ENCODE data around the gene FHOD3.

The FHOD3 gene

DNA sequence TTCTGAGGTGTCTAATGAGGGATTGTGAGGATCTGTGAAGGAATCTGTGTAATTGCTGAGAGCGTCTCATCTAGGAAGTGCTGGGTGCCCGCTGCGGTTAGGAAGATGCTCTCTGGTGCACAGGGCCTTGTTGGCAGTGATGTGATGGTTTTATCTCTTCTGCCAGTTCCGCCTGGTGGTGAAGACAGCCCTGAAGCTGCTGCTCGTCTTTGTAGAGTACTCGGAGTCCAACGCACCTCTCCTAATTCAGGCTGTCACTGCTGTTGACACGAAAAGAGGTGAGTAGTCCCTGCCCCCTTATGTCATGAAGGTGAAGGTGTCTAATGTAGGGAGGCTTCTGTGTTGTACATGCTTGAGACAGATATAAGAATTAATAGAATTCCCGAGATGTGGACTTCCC lies 297.1 kb downstream of the FHOD3 start:
- no peak for DNase-seq (ENCODE audit: low read depth in 1 of 2, low spot score in 1 of 2)
- TF ChIP-seq, protein P1, sequence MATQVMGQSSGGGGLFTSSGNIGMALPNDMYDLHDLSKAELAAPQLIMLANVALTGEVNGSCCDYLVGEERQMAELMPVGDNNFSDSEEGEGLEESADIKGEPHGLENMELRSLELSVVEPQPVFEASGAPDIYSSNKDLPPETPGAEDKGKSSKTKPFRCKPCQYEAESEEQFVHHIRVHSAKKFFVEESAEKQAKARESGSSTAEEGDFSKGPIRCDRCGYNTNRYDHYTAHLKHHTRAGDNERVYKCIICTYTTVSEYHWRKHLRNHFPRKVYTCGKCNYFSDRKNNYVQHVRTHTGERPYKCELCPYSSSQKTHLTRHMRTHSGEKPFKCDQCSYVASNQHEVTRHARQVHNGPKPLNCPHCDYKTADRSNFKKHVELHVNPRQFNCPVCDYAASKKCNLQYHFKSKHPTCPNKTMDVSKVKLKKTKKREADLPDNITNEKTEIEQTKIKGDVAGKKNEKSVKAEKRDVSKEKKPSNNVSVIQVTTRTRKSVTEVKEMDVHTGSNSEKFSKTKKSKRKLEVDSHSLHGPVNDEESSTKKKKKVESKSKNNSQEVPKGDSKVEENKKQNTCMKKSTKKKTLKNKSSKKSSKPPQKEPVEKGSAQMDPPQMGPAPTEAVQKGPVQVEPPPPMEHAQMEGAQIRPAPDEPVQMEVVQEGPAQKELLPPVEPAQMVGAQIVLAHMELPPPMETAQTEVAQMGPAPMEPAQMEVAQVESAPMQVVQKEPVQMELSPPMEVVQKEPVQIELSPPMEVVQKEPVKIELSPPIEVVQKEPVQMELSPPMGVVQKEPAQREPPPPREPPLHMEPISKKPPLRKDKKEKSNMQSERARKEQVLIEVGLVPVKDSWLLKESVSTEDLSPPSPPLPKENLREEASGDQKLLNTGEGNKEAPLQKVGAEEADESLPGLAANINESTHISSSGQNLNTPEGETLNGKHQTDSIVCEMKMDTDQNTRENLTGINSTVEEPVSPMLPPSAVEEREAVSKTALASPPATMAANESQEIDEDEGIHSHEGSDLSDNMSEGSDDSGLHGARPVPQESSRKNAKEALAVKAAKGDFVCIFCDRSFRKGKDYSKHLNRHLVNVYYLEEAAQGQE (IDR thresholded peaks at IDR 0.05; ENCODE audit: insufficient replicate concordance, low read depth): no peak
- TF ChIP-seq, protein P2, sequence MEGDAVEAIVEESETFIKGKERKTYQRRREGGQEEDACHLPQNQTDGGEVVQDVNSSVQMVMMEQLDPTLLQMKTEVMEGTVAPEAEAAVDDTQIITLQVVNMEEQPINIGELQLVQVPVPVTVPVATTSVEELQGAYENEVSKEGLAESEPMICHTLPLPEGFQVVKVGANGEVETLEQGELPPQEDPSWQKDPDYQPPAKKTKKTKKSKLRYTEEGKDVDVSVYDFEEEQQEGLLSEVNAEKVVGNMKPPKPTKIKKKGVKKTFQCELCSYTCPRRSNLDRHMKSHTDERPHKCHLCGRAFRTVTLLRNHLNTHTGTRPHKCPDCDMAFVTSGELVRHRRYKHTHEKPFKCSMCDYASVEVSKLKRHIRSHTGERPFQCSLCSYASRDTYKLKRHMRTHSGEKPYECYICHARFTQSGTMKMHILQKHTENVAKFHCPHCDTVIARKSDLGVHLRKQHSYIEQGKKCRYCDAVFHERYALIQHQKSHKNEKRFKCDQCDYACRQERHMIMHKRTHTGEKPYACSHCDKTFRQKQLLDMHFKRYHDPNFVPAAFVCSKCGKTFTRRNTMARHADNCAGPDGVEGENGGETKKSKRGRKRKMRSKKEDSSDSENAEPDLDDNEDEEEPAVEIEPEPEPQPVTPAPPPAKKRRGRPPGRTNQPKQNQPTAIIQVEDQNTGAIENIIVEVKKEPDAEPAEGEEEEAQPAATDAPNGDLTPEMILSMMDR (IDR thresholded peaks at IDR 0.05; ENCODE audit: insufficient read depth, low read length): no peak
- TF ChIP-seq SPI1 (IDR thresholded peaks at IDR 0.05; ENCODE audit: borderline replicate concordance, low read depth) (no peak), POLR2AphosphoS5 (IDR thresholded peaks at IDR 0.05; ENCODE audit: low read depth) (no peak), GABPA (IDR thresholded peaks at IDR 0.05; ENCODE audit: low read depth) (no peak)
- H3K4me3 ChIP-seq (replicated peaks; ENCODE audit: insufficient read depth, low read length): no peak overlapping the region
- H3K27me3 ChIP-seq (ENCODE audit: insufficient read depth, poor library complexity, severe bottlenecking): peaks cover 2% of the 10 kb centered on the region
- H3K27ac ChIP-seq (replicated peaks): no peak overlapping the region

DNA sequence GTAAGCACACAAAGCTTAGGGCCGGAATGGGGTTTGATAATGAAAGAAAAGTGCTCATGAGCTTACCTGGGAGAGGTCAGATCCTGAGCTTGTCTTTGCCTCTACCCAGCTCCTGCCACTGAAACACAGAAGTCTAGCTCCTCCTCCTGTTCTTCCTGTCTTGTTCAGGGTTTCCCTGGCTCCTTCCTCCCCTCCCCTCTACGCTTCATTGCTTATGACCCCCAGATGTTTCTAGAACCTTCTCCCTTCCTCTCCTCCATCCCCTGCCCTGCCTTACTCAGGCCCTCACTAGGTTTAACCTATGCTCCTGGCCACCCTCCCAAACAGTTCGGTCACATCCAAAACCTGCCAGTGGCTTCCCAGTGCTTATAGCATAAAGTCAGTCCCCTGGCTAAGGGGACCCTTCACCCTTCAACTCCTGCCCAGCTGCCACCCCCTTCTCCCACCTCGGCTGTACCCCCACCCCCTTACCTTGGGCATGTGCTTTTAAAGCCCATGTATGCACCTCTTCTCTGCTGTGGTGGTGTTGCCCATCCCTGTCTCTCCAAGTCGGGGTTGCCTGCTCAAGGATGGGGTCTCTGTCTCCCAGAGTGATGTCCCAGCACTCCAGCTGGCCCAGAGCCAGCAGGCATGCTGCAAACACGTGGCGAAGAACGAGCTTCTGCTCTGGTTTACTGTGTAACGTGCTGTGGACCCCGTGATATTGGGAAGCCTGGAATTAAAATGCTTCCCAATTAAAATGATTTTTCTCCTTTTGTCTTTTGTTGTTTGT lies 297.7 kb downstream of the FHOD3 start:
- peaks cover 2% of the 10 kb centered on the region for H3K27me3 ChIP-seq (ENCODE audit: insufficient read depth, poor library complexity, severe bottlenecking)
- no peak overlapping the region for H3K4me3 ChIP-seq (replicated peaks; ENCODE audit: insufficient read depth, low read length)

DNA sequence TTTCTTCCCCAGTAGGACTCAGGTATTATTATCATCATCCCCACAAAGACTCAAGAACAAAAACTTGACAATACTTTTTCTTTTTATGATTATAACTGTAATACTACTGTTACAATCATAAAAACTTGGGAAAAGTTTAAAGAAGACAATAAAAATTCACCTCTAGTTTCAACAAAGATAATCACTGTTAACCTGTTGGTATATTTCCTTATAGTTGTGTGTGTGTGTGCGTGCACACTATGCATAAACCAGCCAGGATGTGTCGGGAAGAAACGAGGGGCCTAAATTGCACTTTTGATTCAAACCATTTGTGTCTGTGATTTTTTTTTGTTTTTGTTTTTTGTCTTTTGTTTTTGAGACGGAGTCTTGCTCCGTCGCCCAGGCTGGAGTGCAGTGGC lies 298.3 kb downstream of the FHOD3 start:
- Histone ChIP-seq H3K27me3 (ENCODE audit: insufficient read depth, poor library complexity, severe bottlenecking) (peaks cover 2% of the 10 kb centered on the region), H3K27ac (replicated peaks) (no peak overlapping the region), H3K4me3 (replicated peaks; ENCODE audit: insufficient read depth, low read length) (no peak overlapping the region)
- TF ChIP-seq, protein P2 (IDR thresholded peaks at IDR 0.05; ENCODE audit: insufficient read depth, low read length): no peak
- TF ChIP-seq, protein P1 (IDR thresholded peaks at IDR 0.05; ENCODE audit: insufficient replicate concordance, low read depth): no peak
- TF ChIP-seq SPI1 (IDR thresholded peaks at IDR 0.05; ENCODE audit: borderline replicate concordance, low read depth): no peak
- no peak for TF ChIP-seq GABPA (IDR thresholded peaks at IDR 0.05; ENCODE audit: low read depth)
- no peak for TF ChIP-seq POLR2AphosphoS5 (IDR thresholded peaks at IDR 0.05; ENCODE audit: low read depth)
- no peak for DNase-seq (ENCODE audit: low read depth in 1 of 2, low spot score in 1 of 2)

More for the DNA sequence above, 297.7 kb downstream of the FHOD3 start:
- TF ChIP-seq GABPA (IDR thresholded peaks at IDR 0.05; ENCODE audit: low read depth): no peak
- no peak for TF ChIP-seq SPI1 (IDR thresholded peaks at IDR 0.05; ENCODE audit: borderline replicate concordance, low read depth)
- TF ChIP-seq, protein P2 (IDR thresholded peaks at IDR 0.05; ENCODE audit: insufficient read depth, low read length): no peak
- TF ChIP-seq, protein P1 (IDR thresholded peaks at IDR 0.05; ENCODE audit: insufficient replicate concordance, low read depth): no peak
- TF ChIP-seq POLR2AphosphoS5 (IDR thresholded peaks at IDR 0.05; ENCODE audit: low read depth): no peak
- H3K27ac ChIP-seq (replicated peaks): no peak overlapping the region
- DNase-seq (ENCODE audit: low read depth in 1 of 2, low spot score in 1 of 2): no peak
